A673 (cell line): Measurements from ENCODE around the gene NOP14. TPM values are rescaled to one million over a fixed set of nuclear protein-coding genes. Genes with fewer than 3 reads are reported as not detected.

ENCODE experiments used
- BruUV-seq: library from RNA; stranded (reverse); fragments of 400-500 nt; replicated peaks from 2 replicates; lab custom pipeline; 2021; lab: Mats Ljungman, UMichigan
- CTCF ChIA-PET: fragments of 300-600 bp; sonication (Branson Sonifier 250); formaldehyde crosslinking; loops from one replicate; lab custom pipeline; 2022; ENCODE audit warnings: antibody characterized with exemption; lab: Charles Lee
- POLR2A ChIA-PET: fragments of 300-600 bp; sonication (Branson Sonifier 250); formaldehyde crosslinking; loops from one replicate; lab custom pipeline; 2022; ENCODE audit warnings: antibody characterized with exemption; ENCODE audit not compliant: low non-redundant PET; lab: Charles Lee
- DNase-seq: peaks from one replicate; pipeline ENCODE4 v3.0.0-alpha.2; 2015; ENCODE audit warnings: low spot score
- H3K27ac ChIP-seq: fragments of 200-600 bp; sonication (generic); 2 replicates; pipeline ENCODE4 v1.5.1; 2016; ENCODE audit warnings: mixed run types, low read depth, mild to moderate bottlenecking, mixed read lengths, antibody characterized with exemption, low read length; ENCODE audit not compliant: poor library complexity, severe bottlenecking
- H3K27me3 ChIP-seq: fragments of 200-600 bp; sonication (generic); replicated peaks from 2 replicates; pipeline ENCODE4 v1.6.1; 2017; ENCODE audit warnings: mixed run types, low read depth, mild to moderate bottlenecking, mixed read lengths, antibody characterized with exemption, low read length; ENCODE audit not compliant: insufficient read depth, poor library complexity
- H3K36me3 ChIP-seq: fragments of 200-600 bp; sonication (generic); 2 replicates; pipeline ENCODE4 v1.6.1; 2016; ENCODE audit warnings: mixed run types, mild to moderate bottlenecking, mixed read lengths, antibody characterized with exemption, low read length; ENCODE audit not compliant: insufficient read depth, poor library complexity, severe bottlenecking
- H3K4me1 ChIP-seq: fragments of 200-600 bp; sonication (generic); 2 replicates; pipeline ENCODE4 v1.6.1; 2017; ENCODE audit warnings: mixed run types, mild to moderate bottlenecking, mixed read lengths, antibody characterized with exemption, low read length; ENCODE audit not compliant: insufficient read depth, poor library complexity, severe bottlenecking
- H3K4me3 ChIP-seq: fragments of 200-600 bp; sonication (generic); 2 replicates; pipeline ENCODE4 v1.5.1; 2016; ENCODE audit warnings: low read depth, mixed run types, mild to moderate bottlenecking, mixed read lengths, low read length; ENCODE audit not compliant: poor library complexity, severe bottlenecking
- H3K9me3 ChIP-seq: fragments of 200-600 bp; sonication (generic); 2 replicates; pipeline ENCODE4 v1.6.1; 2016; ENCODE audit warnings: mixed run types, low read depth, mild to moderate bottlenecking, mixed read lengths, antibody characterized with exemption, low read length; ENCODE audit not compliant: poor library complexity, severe bottlenecking
- EZH2 ChIP-seq: fragments of 200-600 bp; sonication (generic); IDR thresholded peaks from 2 replicates; pipeline ENCODE4 v1.6.1; 2017; ENCODE audit warnings: borderline replicate concordance, low read depth, mild to moderate bottlenecking, mixed read lengths, antibody characterized with exemption, low read length; ENCODE audit not compliant: poor library complexity, severe bottlenecking
- intact Hi-C: fragments of 100-400 bp; cut with micrococcal nuclease; formaldehyde crosslinking; loops from one replicate; pipeline ENCODE4 v1.10.0; 2022; ENCODE audit not compliant: unreplicated experiment
- total RNA-seq: library from RNA; stranded (reverse); gene quantifications from 2 replicates; pipeline ENCODE4 v1.2.3, GENCODE V29; 2021
- TF ChIP-seq, protein P1 (sequence below): fragments of 300-800, 200-600 bp; sonication (generic); conservative IDR thresholded peaks from 2 replicates; pipeline ENCODE4 v1.5.1; 2017; ENCODE audit warnings: low read depth, mild to moderate bottlenecking, antibody characterized with exemption, low read length, moderate library complexity, mixed read lengths

NOP14 gene
- total RNA-seq, 1 experiment from 2014 or later: 69.9 TPM

DNA sequence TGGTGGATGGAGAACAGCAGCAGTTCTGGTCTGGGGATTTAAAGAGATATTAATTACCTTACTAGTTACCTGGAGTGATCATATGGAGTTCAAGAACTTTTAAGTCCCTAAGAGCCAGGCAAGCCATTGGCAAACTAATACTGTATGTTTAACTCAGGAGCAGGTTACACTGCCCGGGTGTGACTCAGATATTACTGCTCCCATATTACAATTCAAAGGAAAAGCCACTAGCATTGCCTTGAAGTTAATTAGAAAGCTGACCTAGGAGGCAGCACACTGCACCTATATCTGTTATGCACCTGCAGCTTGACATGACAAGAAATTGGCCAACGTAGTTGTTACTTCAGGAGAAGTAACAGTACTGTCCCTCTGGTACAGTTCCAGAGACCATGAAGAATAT lies 47.4 kb upstream of the NOP14 start:
- H3K4me3 ChIP-seq: no peak overlapping the region
- H3K27ac ChIP-seq: no peak overlapping the region
- CTCF ChIA-PET: no interaction called here
- no peaks in the 10 kb centered on the region for H3K27me3 ChIP-seq
- no peak for DNase-seq
- H3K36me3 ChIP-seq: no peaks in the 10 kb centered on the region
- TF ChIP-seq, protein P1, sequence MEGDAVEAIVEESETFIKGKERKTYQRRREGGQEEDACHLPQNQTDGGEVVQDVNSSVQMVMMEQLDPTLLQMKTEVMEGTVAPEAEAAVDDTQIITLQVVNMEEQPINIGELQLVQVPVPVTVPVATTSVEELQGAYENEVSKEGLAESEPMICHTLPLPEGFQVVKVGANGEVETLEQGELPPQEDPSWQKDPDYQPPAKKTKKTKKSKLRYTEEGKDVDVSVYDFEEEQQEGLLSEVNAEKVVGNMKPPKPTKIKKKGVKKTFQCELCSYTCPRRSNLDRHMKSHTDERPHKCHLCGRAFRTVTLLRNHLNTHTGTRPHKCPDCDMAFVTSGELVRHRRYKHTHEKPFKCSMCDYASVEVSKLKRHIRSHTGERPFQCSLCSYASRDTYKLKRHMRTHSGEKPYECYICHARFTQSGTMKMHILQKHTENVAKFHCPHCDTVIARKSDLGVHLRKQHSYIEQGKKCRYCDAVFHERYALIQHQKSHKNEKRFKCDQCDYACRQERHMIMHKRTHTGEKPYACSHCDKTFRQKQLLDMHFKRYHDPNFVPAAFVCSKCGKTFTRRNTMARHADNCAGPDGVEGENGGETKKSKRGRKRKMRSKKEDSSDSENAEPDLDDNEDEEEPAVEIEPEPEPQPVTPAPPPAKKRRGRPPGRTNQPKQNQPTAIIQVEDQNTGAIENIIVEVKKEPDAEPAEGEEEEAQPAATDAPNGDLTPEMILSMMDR: no peak
- no peak for TF ChIP-seq EZH2
- H3K9me3 ChIP-seq: no peaks in the 10 kb centered on the region
- BruUV-seq: no TSS peak
- no peaks in the 10 kb centered on the region for H3K4me1 ChIP-seq
- intact Hi-C loops: no loop called here
- POLR2A ChIA-PET: no interaction called here

DNA sequence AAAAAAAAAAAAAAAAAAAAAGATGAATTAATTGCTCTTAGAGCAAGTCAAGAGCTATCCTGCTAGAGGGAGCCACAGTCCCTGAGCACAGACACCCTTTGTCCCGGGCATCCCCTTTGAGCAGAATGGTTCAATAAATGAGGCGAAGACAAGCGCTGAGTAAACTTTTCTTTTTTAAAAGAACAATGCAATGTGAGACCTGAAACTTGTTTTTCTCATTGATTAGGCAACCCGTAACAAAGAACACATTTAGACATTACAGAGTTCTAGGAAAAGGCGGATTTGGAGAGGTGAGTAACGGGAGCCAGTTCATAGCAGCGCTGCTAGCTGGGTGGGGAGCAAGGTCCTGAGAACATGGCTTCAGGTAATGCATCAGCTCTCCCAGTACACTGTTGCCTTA lies 46.2 kb upstream of the NOP14 start:
- no TSS peak for BruUV-seq
- Histone ChIP-seq H3K36me3 (no peaks in the 10 kb centered on the region), H3K4me3 (no peak overlapping the region), H3K9me3 (no peaks in the 10 kb centered on the region), H3K27ac (no peak overlapping the region), H3K4me1 (no peaks in the 10 kb centered on the region), H3K27me3 (no peaks in the 10 kb centered on the region)
- DNase-seq: peak; percentile 12
- intact Hi-C loops: no loop called here
- POLR2A ChIA-PET: no interaction called here
- CTCF ChIA-PET: interaction anchor here (0.6 kb wide), 2 partner anchors 34 to 35 kb away, joined by 4 read pairs; no protein-coding TSS in a partner anchor
- no peak for TF ChIP-seq EZH2
- TF ChIP-seq, protein P1: 0 out of 2 replicates have a peak, but pooled peaks have one; percentile 18

DNA sequence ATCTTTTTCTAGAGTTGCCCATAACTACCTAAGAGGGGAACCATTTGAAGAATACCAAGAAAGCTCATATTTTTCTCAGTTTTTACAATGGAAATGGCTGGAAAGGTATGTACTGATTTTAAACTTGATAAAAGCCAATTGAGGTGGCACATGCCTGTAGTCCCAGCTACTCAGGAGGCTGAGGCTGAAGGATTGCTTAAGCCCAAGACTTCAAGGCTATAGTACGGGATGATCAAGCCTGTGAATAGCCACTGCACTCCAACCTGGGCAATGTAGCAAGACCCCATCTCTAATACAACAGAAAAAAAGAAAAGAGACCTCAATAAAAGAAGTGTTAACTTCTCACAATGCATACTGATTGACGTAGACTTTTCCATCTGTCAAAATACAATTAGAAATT lies 44.5 kb upstream of the NOP14 start:
- no peak for TF ChIP-seq EZH2
- H3K36me3 ChIP-seq: no peaks in the 10 kb centered on the region
- H3K9me3 ChIP-seq: no peaks in the 10 kb centered on the region
- POLR2A ChIA-PET: no interaction called here
- no peaks in the 10 kb centered on the region for H3K27me3 ChIP-seq
- no TSS peak for BruUV-seq
- CTCF ChIA-PET: no interaction called here
- no peaks in the 10 kb centered on the region for H3K4me1 ChIP-seq
- H3K27ac ChIP-seq: no peak overlapping the region
- intact Hi-C loops: no loop called here
- no peak for DNase-seq
- H3K4me3 ChIP-seq: no peak overlapping the region

DNA sequence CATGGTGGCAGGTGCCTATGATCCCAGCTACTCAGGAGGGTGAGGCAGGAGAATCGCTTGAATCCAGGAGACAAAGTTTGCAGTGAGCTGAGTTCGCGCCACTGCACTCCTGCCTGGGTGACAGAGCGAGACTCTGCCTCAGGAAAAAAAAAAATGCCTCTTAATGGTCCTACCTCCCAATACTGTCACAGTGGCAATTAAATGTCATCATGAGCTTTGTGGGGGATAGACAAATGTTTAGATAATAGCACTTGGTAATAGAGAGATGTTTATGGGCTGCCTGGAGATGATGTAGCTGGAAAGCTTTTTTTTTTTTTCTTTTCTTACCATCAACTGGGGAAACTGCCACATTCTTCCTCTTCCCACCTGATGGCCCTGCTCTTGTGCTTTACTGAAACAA lies 33.2 kb upstream of the NOP14 start:
- H3K4me3 ChIP-seq: no peak overlapping the region
- POLR2A ChIA-PET: no interaction called here
- H3K9me3 ChIP-seq: no peaks in the 10 kb centered on the region
- no peaks in the 10 kb centered on the region for H3K4me1 ChIP-seq
- BruUV-seq: no TSS peak
- intact Hi-C loops: no loop called here
- H3K27me3 ChIP-seq: no peaks in the 10 kb centered on the region
- H3K27ac ChIP-seq: no peak overlapping the region
- CTCF ChIA-PET: no interaction called here
- DNase-seq: no peak
- H3K36me3 ChIP-seq: no peaks in the 10 kb centered on the region
- no peak for TF ChIP-seq EZH2
- TF ChIP-seq, protein P1: no peak
